NCI-H460 (cell line): ENCODE measurements around the gene TNFAIP6. TPM values are rescaled to one million over a fixed set of nuclear protein-coding genes. Genes with fewer than 3 reads are reported as not detected.
"Not testable (repeated sequence)": the region's sequence is repeated elsewhere in the genome, so short reads cannot be mapped to it uniquely, and the experiment has no call there.

Experiments used
- DNase-seq: peaks from one replicate; pipeline ENCODE4 v3.0.0-alpha.2; 2016; ENCODE audit warnings: low read depth; ENCODE audit errors: extremely low read depth
- small RNA-seq, 2 experiments: library from RNA; depleted of rRNA; stranded (forward); fragments of <200 nt; gene quantifications; one replicate each; pipeline ENCODE3, GENCODE V24; 2014
- total RNA-seq: library from RNA; depleted of rRNA; stranded (reverse); fragments of >200 nt; shearing (Covaris generic); gene quantifications from 2 replicates; pipeline ENCODE4 v1.2.3, GENCODE V29; 2014; rRNA removed

TNFAIP6 gene
- total RNA-seq, 1 experiment from 2014 or later: 0.10 TPM

DNA sequence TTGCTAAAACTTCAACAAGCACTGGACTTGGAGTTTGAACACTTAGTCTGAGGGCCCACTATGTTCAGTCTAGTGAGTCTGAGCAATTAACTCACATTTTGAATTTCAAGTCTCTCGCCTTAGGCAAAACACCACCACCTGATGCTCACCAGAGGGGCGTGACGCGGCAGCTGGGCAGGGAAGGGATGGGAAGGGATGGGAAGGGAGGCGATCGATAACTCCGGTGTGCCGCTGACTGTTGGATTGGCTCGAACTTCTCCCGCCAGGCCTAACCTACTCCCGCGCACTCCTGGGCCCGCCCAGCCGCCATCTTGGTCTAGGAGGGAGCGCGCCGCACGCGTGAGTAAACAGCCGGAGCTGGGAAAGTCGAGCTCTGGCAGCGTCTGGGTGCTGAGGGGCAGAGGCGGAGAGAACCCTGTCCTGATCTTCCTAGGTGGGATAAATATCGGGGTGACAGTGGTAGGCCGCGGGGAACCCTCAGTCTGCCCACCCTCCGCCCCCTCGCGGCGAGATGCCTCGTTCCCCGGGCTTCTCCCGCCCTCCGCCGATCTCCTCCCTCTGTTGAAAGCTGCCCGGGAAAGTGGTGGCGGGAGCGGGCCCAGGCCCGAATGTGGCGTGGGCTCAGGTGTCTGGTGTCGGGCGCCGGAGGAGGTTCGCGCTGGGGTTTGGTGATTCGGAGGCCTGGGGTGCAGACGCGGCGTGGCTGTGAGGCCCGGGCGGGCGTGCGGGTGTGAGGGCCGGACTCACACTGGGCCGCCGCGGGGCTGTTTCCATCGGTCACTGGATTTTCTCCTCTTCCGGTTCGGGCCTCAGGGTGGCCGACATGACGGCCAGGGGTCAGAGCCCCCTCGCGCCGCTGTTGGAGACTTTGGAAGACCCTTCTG is 52.5 kb downstream of the TNFAIP6 start, which contains the start of gene RIF1:
TSS of gene RIF1 (plus strand) at position 302 of the 884 bp plus-strand sequence. CDS start at position 824, 522 bp downstream.
- DNase-seq: peak; percentile 91

- peak; percentile 12 for DNase-seq
Observed at GRCh38 chr2:151410485-151410834, 53.1 kb downstream of the TNFAIP6 start.

- DNase-seq: no peak
Observed at GRCh38 chr2:151417650-151418049, 60.3 kb downstream of the TNFAIP6 start.

DNA sequence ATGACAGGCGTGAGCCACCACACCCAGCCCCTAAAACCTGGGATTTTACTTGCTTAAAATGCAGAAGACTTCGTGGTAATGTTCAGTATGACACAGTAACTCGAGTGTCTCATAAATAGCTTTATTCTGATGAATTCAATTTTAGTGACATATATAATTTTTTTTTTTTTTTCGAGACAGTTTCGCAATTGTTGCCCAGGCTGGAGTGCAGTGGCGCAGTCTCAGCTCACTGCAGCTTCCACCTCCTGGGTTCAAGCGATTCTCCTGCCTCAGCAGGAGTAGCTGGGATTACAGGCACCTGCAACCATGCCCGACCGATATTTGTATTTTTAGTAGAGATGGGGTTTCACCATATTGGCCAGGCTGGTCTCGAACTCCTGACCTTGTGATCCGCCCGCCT is 64.3 kb downstream of the TNFAIP6 start:
- not testable (repeated sequence) for DNase-seq

GRCh38 chr2:151422917-151423439 is 65.6 kb downstream of the TNFAIP6 start:
- no peak for DNase-seq

- DNase-seq: no peak
Observed at GRCh38 chr2:151423760-151424159, 66.4 kb downstream of the TNFAIP6 start.

Small RNAs within 50 kb of the gene (small RNA-seq; reads per million reads assigned to genes)
- 0 reads per million in 2 experiments for gene MIR4773-1
- gene RN7SL124P: 0 to 0.53 reads per million in 2 experiments

Other genes with a start within 250 kb of the TNFAIP6 start
- gene RBM43, start 95.7 kb upstream of the TNFAIP6 start, total RNA-seq: 1.5 and 3.2 TPM in 2 replicates
- 6.8 and 7.5 TPM in 2 replicates for gene NMI, start 67.9 kb upstream of the TNFAIP6 start, total RNA-seq
- 46.3 and 50.9 TPM in 2 replicates for gene RIF1, start 52.3 kb downstream of the TNFAIP6 start, total RNA-seq